HG02759 (cell line): ENCODE measurements around the gene PKNOX1.
"Not testable (repeated sequence)": the region's sequence is repeated elsewhere in the genome, so short reads cannot be mapped to it uniquely, and the experiment has no call there.

Source experiments
- ATAC-seq: cut with Tn5 transposase; IDR thresholded peaks from one replicate; pipeline ENCODE4 v1.9.1; 2021; ENCODE audit warnings: mild to moderate bottlenecking, moderate library complexity; ENCODE audit not compliant: unreplicated experiment

Gene PKNOX1

DNA sequence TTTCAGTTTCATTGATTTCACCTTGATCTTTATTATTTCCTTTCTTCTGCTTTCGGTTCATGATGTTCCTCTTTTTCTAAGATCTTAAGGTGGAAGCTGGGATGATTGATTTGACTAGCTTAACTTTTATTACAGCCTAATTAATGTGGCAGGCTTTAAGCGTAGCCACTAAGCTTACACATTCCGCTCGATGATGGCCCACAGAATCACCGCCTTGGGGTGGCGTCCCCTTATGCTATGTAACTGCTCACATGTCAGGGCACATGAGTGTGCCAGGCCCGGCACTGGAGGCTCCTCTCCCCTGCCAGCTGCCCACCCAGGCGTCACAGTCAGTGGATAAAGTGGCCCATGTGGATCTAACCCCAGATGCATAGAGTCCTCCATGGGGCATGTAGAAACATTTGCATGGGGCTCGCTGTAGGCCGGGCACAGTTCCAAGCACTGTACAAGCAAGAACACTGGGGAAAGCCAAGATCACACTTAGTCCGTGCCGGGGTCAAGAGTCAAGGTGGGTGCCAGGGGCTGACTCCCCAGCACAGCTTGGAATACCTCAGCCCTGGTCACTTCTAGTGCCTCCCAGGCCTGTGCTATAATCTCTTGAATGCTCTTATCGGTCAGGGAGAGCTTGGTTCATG, 41.7 kb downstream of the PKNOX1 start:
- no peak for ATAC-seq

DNA sequence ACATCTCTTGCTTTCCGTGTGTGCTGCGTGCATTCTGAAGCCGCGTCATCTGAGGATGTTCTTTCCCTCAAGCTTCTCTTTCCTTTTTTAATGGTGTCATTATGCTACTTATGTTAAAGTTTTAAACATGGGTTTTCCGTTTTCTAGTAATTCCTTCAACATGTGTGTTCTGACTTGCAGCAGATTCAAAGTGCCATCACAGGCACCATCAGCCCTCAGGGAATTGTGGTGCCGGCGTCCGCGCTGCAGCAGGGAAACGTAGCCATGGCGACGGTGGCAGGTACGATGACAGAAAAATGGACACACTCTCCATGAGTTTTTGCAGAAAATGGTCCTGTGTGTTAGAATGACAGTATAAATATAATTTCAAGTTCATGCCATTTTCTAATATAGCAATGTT, 42.4 kb downstream of the PKNOX1 start:
- no peak for ATAC-seq

DNA sequence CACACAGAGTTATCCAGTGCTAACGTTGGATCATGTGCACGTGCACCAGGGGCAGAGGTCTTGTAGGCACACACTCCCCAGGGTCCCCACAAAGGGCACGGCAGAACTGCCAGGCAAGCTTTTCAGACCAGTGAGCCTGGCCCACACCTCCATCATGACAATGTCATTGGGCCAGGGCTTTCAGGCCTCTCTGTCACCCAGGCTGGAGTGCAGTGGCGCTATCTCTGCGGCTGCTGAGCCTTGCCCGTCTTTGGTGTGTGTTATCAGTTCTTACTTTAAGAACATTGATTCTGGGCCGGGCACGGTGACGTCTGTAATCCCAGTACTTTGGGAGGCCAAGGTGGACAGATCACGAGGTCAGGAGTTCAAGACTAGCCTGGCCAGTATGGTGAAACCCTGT, 44.2 kb downstream of the PKNOX1 start:
- no peak for ATAC-seq

DNA sequence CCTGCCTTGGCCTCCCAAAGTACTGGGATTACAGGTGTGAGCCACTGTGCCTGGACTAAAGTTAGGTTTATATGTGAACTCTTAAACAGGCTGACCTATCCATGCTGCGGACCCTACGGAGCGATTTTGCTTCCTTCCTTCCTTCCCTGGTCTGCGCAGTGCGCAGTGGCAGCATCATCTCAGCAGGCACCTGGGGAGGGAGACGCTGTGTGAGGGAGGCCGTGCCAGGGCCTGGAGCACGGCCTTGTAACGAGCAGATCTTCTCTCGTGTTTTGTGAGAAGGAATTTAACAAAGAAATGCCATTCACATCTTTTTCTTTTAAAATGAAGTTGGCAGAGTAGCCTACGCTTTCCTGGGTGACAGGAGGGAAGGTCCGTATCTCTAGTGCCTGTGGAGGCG, 45.8 kb downstream of the PKNOX1 start:
- ATAC-seq = no peak

DNA sequence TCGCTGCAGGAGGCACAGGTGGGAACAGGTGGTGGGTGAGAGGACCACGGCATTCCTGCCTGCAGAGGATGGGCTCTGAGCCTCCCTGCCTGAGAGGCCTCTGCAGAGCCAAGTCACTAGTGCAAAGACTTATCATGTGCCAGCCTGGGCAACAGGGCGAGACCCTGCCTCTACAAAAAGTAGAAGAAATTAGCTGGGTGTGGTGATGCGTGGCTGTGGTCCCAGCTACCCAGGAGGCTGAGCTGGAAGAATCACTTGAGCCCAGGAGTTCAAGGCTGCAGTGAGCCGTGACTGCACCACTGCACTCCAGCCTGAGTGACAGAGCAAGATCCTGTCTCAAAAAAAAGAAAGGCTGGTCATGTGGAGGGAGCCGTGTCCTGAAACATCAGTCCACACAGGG, 46.4 kb downstream of the PKNOX1 start:
- no peak for ATAC-seq

DNA sequence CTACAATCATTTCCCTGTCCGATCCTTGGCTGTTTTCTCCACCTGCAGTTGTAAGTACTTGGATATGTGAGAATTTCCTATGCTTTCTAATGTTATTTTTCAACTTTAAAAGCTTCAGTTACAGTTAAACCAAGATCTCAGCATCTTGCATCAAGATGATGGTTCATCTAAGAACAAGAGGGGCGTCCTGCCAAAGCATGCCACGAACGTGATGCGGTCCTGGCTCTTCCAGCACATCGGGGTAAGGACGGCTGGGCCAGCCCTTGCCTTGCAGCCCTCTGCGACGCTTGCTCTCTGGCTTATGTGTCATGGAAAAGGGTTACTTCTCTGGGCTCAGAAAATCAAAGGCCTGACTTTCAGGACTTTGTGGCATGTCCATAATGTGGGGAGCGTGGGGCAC, 46.8 kb downstream of the PKNOX1 start:
- ATAC-seq = no peak

DNA sequence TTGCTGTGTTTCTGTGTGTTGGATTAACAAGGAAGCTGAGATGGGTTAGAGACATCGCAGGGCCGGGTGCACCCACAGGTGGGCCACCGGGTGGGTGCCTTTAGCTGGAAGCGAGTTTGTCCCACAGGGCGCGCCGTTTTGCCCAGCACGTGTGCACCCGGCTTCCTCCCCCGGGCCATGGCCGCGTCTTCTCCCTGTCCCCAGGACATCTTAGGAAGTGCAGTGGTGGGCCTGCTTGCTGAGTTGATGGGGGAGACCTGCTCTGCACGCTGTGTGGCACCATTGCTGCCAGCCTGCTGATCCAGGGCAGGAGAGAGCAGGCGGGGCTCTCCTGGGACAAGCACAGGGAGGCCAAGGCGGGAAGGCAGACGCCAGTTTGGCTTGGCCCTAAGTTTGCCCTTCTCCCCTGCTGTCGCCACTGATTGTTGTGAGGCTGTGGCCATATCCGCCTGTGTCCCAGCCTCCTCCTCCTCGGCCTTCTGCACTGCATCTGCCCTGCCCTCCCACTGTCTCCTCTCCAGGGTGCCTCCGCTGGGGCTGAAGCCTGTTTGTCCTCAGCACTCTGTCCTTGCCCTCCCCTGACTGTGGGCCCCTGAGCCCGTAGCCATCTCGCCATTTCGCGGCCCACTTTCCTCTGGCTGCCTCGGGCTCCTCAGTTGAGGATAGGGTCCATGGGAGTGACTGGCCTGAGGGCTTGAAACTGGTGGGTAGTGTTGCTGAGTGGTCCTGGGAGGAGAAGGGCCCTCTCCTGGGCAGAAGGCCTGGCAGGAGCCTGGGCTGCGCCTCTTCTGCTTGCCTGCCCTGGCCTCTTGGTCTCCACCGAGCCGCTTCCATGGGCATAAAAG, 47.6 kb downstream of the PKNOX1 start:
- ATAC-seq = no peak

DNA sequence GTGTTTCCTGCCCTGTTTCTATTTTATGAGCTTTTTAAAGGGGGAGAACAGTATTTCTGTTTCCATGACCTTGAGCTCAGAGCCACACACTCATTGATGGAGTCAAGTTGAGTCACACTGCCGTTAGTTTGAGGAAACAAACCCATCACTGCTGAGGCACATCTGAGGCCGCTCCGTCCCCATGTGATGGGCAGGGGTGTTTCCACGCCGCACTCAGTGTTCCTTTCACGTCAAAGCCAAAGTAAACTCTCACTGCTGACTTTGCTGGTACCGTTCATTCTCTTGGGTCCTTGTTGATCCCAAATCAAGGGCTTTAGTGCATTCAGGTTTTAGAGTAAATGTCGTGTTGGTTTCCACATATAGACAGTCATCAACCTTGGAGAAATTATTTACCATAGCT, 48.8 kb downstream of the PKNOX1 start:
- no peak for ATAC-seq

DNA sequence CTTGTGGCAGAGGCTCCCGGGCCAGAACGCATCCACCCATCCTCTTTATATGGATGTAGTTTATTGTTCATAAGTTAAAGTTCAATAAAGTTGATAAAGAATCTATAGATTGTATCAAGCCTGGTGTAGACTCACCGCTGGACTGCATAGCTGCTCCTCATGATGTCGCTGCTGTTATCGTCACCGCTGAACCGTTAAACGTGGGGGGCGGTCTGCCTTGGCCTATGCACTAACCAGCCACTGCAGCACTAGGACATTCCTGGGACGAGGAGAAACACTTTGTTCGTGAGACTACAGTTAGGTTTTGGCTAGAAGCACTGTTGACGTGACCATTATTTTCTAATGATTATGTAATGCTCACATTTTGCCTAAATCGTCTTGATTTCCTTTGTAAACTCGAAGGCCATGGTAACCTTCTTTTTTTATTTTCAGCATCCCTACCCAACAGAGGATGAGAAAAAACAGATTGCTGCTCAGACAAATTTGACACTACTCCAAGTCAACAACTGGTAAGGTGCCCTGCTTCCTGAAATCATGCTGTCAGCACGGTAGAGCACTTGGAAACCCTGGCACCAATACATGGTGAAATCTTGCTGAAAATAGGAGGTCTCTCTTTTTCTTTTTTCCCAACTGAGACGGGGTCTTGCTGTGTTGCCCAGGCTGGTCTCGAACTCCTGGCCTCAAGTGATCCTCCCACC, 50.2 kb downstream of the PKNOX1 start:
- no peak for ATAC-seq

DNA sequence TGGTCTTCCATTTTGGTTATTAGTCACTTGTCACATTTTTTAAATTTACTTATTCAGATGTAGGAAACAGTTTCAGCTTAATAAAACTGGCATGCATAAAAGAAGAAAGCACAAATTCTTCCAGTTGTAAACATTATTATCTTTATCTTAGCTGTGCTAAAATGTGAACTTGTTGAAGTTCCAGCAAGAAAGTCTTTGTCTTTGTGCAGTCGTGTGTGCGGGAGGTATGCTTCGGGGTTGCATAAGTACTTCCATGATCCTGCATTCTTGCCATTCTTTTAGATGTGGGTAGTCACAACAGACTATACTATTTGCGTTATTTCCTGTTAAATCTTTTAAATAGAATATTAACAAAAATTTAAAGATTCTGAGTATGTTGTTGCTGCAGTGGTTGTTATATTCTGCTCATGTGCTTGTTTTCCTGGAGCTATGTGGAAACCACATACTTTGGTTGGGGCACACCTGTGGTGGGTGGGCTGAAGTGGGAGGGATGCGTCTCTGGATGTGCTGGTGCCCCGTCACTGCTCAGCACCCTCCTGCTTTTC, 51.3 kb downstream of the PKNOX1 start:
- ATAC-seq = no peak

DNA sequence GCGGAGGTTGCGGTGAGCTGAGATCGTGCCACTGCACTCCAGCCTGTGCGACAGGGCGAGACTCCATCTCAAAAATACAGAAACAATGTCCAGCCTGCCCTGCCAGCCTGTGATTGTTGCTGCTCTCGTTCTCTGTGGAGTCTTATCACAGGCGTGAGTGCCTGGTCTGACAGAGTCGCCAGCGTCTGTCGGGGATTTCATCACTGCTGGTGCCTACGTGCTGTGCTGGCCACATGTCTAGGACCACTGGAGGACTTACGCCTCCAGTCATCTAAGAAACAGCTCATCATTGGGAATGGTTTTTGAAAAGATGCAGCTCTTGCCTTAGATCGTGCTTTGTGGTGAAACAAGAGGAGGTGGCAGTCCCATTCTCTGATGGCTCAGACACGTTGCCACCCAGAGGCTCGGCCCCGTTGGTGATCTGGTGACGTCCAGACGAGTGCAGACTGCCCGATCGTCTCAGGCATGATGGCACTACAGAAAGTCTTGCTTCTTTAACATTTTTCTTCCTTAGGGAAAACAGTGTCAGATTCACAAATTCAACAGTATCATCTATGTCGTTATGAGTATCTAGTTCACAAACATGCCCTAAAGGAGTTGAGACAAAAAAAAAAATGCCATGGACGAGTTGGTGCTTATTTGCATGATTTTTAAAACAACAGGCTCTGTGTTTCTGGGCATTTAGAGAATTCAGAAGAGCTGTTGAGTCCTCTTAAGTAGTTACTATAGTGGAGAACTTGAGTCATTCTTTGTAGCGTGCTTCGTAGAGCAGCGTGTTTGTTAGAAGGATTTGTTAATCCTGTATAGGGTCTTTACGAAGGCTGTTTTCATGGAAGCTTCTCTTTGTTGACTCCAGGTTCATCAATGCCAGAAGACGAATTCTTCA, 53.7 kb downstream of the PKNOX1 start:
- no peak for ATAC-seq

DNA sequence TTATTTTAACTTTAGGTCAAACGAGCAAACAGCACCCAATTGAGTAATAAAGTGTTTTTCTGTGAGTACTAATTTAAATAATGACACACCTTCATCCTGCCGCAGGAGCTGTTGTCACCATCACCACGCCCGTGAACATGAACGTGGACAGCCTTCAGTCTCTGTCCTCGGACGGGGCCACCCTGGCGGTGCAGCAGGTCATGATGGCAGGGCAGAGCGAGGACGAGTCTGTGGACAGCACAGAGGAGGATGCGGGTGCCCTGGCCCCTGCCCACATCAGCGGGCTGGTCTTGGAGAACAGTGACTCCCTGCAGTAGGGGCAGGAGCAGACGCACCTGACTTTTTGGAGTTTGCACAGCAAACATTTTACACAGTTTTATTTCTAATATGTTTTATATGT, 55.4 kb downstream of the PKNOX1 start:
- no peak for ATAC-seq

DNA sequence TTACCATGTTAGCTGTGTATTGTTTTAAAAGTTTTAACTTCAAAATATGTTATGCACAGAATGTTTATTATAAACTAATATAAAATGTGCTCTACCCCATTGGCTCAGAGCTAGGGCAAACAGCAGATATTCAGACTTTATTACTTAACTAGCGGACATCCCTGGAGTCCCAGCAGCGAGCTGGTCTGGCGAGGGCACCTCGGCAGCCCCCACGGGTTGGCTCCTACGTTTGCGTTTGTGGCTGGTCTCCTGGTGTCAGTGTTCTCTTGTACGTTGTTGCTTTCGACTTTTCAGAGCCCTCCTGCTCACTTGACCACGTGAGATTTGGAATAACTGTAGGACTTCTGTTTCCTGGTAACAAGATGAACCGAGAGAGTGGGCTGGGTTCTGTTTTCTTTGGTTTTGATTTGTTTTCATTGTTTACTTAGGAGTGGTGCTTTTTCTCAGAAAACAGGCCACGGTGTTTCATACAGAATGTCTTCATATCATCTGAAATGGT, 56.8 kb downstream of the PKNOX1 start:
- no peak for ATAC-seq

DNA sequence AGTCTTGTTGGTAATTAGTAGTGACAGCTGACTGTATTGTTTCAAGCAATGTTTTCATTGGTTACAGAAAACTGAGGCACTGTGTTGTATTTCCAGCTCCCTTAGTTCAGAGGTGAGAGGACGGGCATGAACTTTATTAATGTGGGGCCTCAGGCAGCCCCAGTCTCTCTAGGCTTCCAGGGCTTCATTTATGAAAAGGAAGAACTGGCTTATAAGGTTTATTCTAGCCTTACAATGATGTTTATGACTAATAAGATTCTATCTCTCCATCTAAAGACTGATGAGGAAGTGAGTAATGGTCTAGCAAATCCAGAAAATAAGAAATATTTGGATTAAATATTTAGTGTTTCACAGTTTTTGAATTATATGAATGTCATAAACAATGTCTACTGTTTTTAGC, 59.7 kb downstream of the PKNOX1 start:
- ATAC-seq = no peak

DNA sequence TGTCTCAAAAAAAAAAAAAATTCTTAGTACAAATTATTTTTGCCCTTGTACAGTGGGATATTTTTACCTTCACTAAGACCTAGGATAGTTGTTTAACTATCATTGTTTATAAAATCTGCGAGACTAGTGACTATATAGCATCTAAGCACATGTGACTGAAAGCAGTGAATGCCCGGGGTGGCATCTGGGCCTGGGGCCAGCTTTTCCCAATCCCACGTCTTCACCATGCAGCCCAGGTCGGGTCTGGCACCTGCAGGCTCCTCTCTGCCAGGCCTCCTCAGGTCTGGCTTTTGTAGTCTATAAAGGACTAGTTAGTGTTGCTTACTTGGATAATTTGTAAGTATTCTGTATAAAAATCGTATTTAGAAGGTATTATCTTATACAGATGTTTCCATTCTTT, 60.5 kb downstream of the PKNOX1 start:
- no peak for ATAC-seq

DNA sequence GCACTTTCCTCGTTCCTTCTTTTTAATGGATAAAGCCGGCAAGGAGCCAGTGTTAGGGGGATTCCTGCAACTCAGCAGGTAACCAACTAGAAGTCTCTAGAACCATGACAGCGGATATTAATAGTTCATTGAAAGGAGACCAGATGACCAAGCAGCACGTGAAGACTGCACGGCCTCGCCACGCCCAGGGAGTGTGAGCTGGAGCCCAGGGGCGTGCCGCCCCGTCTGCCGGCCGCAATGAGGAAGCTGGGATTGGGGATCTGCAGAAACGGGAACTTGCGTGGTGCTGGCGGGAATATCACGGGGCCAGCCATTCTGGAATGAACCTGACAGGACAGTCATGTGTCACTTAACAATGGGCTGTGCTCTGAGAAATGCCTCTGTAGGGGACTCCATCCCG, 62.5 kb downstream of the PKNOX1 start:
- ATAC-seq = not testable (repeated sequence)

DNA sequence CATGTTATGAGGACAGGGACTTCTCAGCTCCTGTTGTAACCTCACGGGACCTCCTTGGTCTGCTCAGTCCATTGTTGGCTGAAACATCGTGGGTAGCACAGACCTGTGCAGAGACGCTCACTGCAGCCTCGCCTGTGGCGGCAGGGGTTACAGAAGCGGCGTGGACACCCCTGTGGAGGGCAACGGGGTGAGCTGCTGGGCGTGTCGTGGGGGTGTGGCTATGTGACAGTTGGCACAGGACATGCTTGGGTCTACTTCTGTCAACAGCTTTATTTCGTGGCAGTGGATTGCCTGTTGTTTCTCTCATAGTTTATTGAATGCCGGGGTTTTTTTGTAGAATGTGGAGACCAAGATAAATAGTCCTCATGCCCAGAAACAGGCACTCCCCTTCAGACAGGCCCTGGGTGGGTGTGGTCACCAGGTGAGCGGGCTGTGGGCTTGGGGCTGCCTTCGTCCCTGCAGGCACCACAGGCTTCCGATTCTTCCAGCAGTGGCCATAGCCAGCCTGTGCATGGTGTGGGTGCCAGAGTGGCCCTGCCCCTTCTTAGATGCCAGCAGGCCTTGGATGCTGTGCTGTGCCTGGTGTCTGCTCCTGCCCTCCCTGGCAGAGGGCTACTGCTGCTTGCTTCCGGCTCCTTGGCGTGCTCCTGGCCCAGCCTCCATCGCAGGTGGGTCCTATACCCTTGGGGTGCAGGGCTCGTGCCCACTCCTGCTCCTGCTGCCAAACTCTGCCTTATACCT, 63.7 kb downstream of the PKNOX1 start:
- ATAC-seq = not testable (repeated sequence)

DNA sequence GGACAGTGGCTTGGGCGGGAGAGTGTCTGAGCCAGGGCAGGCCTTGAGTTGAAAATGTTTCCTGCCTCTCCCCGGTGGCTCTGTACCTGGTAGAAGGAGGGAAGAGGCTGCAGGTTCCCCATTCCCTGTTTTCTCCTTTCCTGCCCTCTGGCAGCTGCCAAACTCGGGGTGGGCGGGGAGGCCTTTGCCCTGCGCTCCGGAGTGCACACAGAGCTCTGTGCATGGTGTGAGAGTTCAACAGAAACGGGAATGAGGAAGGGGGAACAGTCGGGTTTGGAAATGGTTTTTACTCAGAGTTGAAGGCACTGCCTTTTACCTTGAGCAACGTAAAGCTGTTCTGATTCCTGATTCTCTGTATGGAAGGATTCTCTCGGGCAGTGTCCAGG, 64.3 kb downstream of the PKNOX1 start:
- not testable (repeated sequence) for ATAC-seq

DNA sequence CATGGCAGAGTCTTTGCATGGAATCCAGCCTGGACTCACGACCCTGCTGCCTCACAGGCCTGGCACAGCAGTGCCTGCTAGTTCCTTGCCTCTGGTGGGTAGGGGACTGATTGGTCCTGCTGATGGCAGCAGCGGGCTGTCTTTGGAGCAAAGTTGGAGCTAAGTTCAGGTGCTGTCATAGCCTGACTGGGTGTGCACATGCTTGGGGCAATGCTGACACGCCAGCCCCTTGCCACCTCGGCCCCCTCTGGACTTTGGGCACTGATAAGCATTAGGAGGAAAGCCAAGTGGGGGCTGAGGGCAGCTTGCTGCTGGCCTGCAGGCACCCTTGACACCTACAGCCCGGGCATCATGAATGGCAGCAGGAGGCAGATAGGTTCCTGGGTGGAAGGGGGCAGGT, 67.8 kb downstream of the PKNOX1 start:
- ATAC-seq = not testable (repeated sequence)

DNA sequence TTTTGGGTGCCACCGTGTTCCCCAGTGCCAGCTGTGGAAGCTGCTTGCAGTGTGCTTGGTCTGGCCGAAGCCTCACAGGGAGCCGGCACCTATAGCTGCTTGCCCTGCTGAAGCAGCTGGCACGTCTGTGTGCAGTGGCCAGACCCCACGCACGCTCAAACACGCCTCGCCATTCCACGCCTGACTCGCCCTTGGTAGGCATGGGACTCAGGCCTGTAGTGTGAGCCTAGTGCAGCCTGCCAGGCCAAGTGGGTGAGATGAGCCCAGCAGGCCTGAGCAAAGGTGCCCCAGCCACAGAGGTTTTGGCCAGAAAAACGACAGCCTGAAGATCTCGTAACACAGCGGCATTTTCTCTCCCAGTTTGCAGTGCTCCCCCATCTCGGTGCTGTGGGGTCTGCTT, 68.9 kb downstream of the PKNOX1 start:
- ATAC-seq = not testable (repeated sequence)
